HepG2 (cell line): ENCODE measurements around the gene GALNT10. TPM values are rescaled to one million over a fixed set of nuclear protein-coding genes. Genes with fewer than 3 reads are reported as not detected.

ENCODE experiments used
- ATAC-seq: fragments of 200-7000 bp; cut with Tn5 transposase; 3 replicates; pipeline ENCODE4 v1.9.1; 2020; ENCODE audit warnings: mild to moderate bottlenecking, moderate library complexity
- BruUV-seq: library from RNA; stranded (reverse); fragments of 400-500 nt; replicated peaks from 2 replicates; lab custom pipeline; 2021; lab: Mats Ljungman, UMichigan
- CTCF ChIA-PET: fragments of 300-600 bp; formaldehyde crosslinking; extraction: SDS; loops from one replicate; lab custom pipeline; 2021; ENCODE audit warnings: low total read pairs, inconsistent platforms, low intra/inter-chr PET ratio; lab: Yijun Ruan, JAX
- POLR2A ChIA-PET: fragments of 350-600 bp; sonication (Branson Sonifier 250); formaldehyde crosslinking; loops from one replicate; lab custom pipeline; 2020; ENCODE audit warnings: antibody characterized with exemption, inconsistent platforms; lab: Yijun Ruan, JAX
- DNase-seq: peaks from one replicate; pipeline ENCODE4 v3.0.0-alpha.2; 2015; ENCODE audit warnings: low spot score
- FAIRE-seq: peaks from 3 replicates; lab custom pipeline; 2011; peaks lifted over from hg19 to GRCh38; lab: Jason Lieb, UNC
- H2AFZ ChIP-seq: one replicate; pipeline ENCODE4 v1.6.1; 2011; ENCODE audit warnings: low read length, inconsistent platforms
- H3K27ac ChIP-seq: fragments of 300-600 bp; 3 replicates; pipeline ENCODE4 v1.8.0; 2011; ENCODE audit warnings: mixed run types, mild to moderate bottlenecking, mixed read lengths, low read length, inconsistent platforms; ENCODE audit not compliant: insufficient read depth; ENCODE audit errors: extremely low read length
- H3K27me3 ChIP-seq, 2 experiments: fragments of 200-600 bp in 1 of 2; 2 replicates in 1 of 2; 3 replicates in 1 of 2; pipeline versions ENCODE4 v1.6.0 to v1.8.0; 2011; ENCODE audit warnings: low read length in 2 of 2, mild to moderate bottlenecking in 2 of 2, moderate library complexity in 2 of 2, inconsistent platforms in 1 of 2; ENCODE audit not compliant: insufficient read depth in 2 of 2, control insufficient read depth in 1 of 2
- H3K36me3 ChIP-seq, 2 experiments: fragments of 200-600 bp in 1 of 2; replicated peaks in 1 of 2; 2 replicates in 1 of 2; 3 replicates in 1 of 2; pipeline versions ENCODE4 v1.5.1 to v1.8.0; 2011; ENCODE audit warnings: low read length in 2 of 2, inconsistent platforms in 1 of 2; ENCODE audit not compliant: insufficient read depth in 2 of 2, control insufficient read depth in 1 of 2
- H3K4me1 ChIP-seq: 2 replicates; pipeline ENCODE4 v1.5.1; 2012; ENCODE audit warnings: low read length, inconsistent platforms; ENCODE audit not compliant: insufficient read depth
- H3K4me2 ChIP-seq: 2 replicates; pipeline ENCODE4 v1.6.0; 2011; ENCODE audit warnings: low read depth, low read length, inconsistent platforms
- H3K4me3 ChIP-seq, 3 experiments: fragments of 200-600 bp in 1 of 3; sonication (generic), shearing (Covaris generic) in 1 of 3; replicated peaks in 1 of 3; 2 replicates each; pipeline ENCODE4 v1.5.1; 2011 to 2016; ENCODE audit warnings: low read length in 3 of 3, inconsistent platforms in 2 of 3, low read depth in 2 of 3, mild to moderate bottlenecking in 2 of 3, control low read depth in 1 of 3, mixed read lengths in 1 of 3; ENCODE audit not compliant: insufficient read depth in 1 of 3
- H3K79me2 ChIP-seq: one replicate; pipeline ENCODE4 v1.6.1; 2011; ENCODE audit warnings: low read length, inconsistent platforms; ENCODE audit not compliant: insufficient read depth
- H3K9ac ChIP-seq: 2 replicates; pipeline ENCODE4 v1.6.0; 2011; ENCODE audit warnings: mild to moderate bottlenecking, low read depth, low read length, inconsistent platforms; ENCODE audit not compliant: insufficient read depth
- H3K9me3 ChIP-seq: 2 replicates; pipeline ENCODE4 v1.5.1; 2012; ENCODE audit warnings: mild to moderate bottlenecking, low read length
- H4K20me1 ChIP-seq: 2 replicates; pipeline ENCODE4 v1.6.0; 2011; ENCODE audit warnings: inconsistent platforms, mild to moderate bottlenecking, low read length, moderate library complexity; ENCODE audit not compliant: insufficient read depth
- ATF1 ChIP-seq: IDR thresholded peaks from 2 replicates; pipeline ENCODE4 v1.6.1; 2016; ENCODE audit warnings: mild to moderate bottlenecking, control low read depth
- DNMT1 ChIP-seq: sonication (generic); formaldehyde crosslinking; IDR thresholded peaks from 2 replicates; pipeline ENCODE4 v1.5.1; 2020; ENCODE audit warnings: mild to moderate bottlenecking, missing genetic modification reagents
- GZF1 ChIP-seq: sonication (generic); formaldehyde crosslinking; IDR thresholded peaks from 2 replicates; pipeline ENCODE4 v1.5.1; 2020; ENCODE audit warnings: mild to moderate bottlenecking, missing genetic modification reagents
- HNRNPL ChIP-seq: fragments of 200-400 bp; formaldehyde crosslinking; IDR thresholded peaks from 2 replicates; pipeline ENCODE4 v1.6.1; 2017; ENCODE audit warnings: mild to moderate bottlenecking, low read depth, low read length
- MTA3 ChIP-seq: sonication (generic); formaldehyde crosslinking; IDR thresholded peaks from 2 replicates; pipeline ENCODE4 v1.4.0; 2020; ENCODE audit warnings: missing genetic modification reagents
- MTF1 ChIP-seq: sonication (generic); formaldehyde crosslinking; IDR thresholded peaks from 2 replicates; pipeline ENCODE4 v1.5.0; 2020; ENCODE audit warnings: missing genetic modification reagents
- MYC ChIP-seq: sonication (generic); formaldehyde crosslinking; IDR thresholded peaks from 2 replicates; pipeline ENCODE4 v1.9.0; 2021; ENCODE audit warnings: missing genetic modification reagents, borderline replicate concordance
- NFE2L1 ChIP-seq: sonication (generic); formaldehyde crosslinking; IDR thresholded peaks from 2 replicates; pipeline ENCODE4 v1.4.0; 2020; ENCODE audit warnings: missing genetic modification reagents, mild to moderate bottlenecking, borderline replicate concordance
- PHB2 ChIP-seq: fragments of 450-650 bp; IDR thresholded peaks from 2 replicates; pipeline ENCODE4 v1.6.1; 2018; ENCODE audit not compliant: partially characterized antibody
- POLR2A ChIP-seq, 2 experiments: IDR thresholded peaks; 2 replicates each; pipeline ENCODE4 v1.6.1; 2011; ENCODE audit warnings: low read depth in 2 of 2, low read length in 2 of 2, mild to moderate bottlenecking in 1 of 2, moderate library complexity in 1 of 2; ENCODE audit not compliant: insufficient read depth in 1 of 2
- POLR2AphosphoS5 ChIP-seq: IDR thresholded peaks from 2 replicates; pipeline ENCODE4 v1.6.1; 2012; ENCODE audit warnings: low read depth, low read length
- PTBP1 ChIP-seq: fragments of 200-400 bp; formaldehyde crosslinking; IDR thresholded peaks from 2 replicates; pipeline ENCODE4 v1.6.1; 2018; ENCODE audit warnings: low read length, low read depth; ENCODE audit not compliant: poor library complexity, severe bottlenecking
- SNAPC4 ChIP-seq: sonication (generic); formaldehyde crosslinking; IDR thresholded peaks from 2 replicates; pipeline ENCODE4 v1.4.0; 2020; ENCODE audit warnings: mild to moderate bottlenecking, missing genetic modification reagents
- SNRNP70 ChIP-seq: fragments of 200-400 bp; formaldehyde crosslinking; IDR thresholded peaks from 2 replicates; pipeline ENCODE4 v1.6.1; 2017; ENCODE audit warnings: mild to moderate bottlenecking, low read depth, low read length, moderate library complexity
- SRSF1 ChIP-seq: fragments of 200-400 bp; formaldehyde crosslinking; optimal IDR thresholded peaks from 2 replicates; pipeline ENCODE3; 2017; ENCODE audit warnings: mild to moderate bottlenecking, low read depth, low read length, moderate library complexity
- TEF ChIP-seq: sonication (generic); formaldehyde crosslinking; IDR thresholded peaks from 2 replicates; pipeline ENCODE4 v1.5.0; 2020; ENCODE audit warnings: missing genetic modification reagents
- ZC3H4 ChIP-seq: sonication (generic); formaldehyde crosslinking; IDR thresholded peaks from 2 replicates; pipeline ENCODE4 v1.4.0; 2020; ENCODE audit warnings: missing genetic modification reagents, borderline replicate concordance
- ZNF350 ChIP-seq: sonication (generic); formaldehyde crosslinking; IDR thresholded peaks from 2 replicates; pipeline ENCODE4 v1.4.0; 2020; ENCODE audit warnings: mild to moderate bottlenecking, low read depth, missing genetic modification reagents, borderline replicate concordance
- ZNF800 ChIP-seq: sonication (generic); formaldehyde crosslinking; IDR thresholded peaks from 2 replicates; pipeline ENCODE4 v1.4.0; 2020; ENCODE audit warnings: missing genetic modification reagents
- WGBS: methylation state at CpG from one replicate; pipeline ENCODE4 v1.1.6; 2017; ENCODE audit warnings: low lambda C conversion rate; 5-methylcytosine and 5-hydroxymethylcytosine counted together
- in situ Hi-C: cut with HindIII; loops from 2 replicates; pipeline ENCODE4 v1.10.0; 2017; ENCODE audit warnings: low pct_unique_long_range_greater_than_20kb; ENCODE audit not compliant: extremely low pct_ligation_motif_present
- intact Hi-C: fragments of 100-400 bp; cut with micrococcal nuclease; formaldehyde crosslinking; loops from one replicate; pipeline ENCODE4 v1.10.0; 2022; ENCODE audit not compliant: unreplicated experiment
- polyA plus RNA-seq, 8 experiments: library from polyadenylated mRNA; depleted of rRNA in 3 of 8; stranded (reverse) in 7 of 8; unstranded in 1 of 8; fragments of >200 nt; fragmentation: Illumina TruSeq in 4 of 8; extraction: Trizol in 4 of 8; gene quantifications; 2 replicates each; pipeline versions ENCODE4 v1.2.1 to v1.2.3, GENCODE V29; 2011 to 2016; ENCODE audit warnings: low read depth in 4 of 8, missing spikeins in 1 of 8, mixed read lengths in 1 of 8; ENCODE audit not compliant: insufficient read depth in 1 of 8
- total RNA-seq, 5 experiments: library from RNA; depleted of rRNA; stranded (reverse); fragments of >200 nt; fragmentation: Illumina TruSeq; extraction: Trizol; gene quantifications; 2 replicates each; pipeline ENCODE4 v1.2.3, GENCODE V29; 2016; ENCODE audit warnings: low read depth in 1 of 5

Gene GALNT10
- total and polyA plus RNA-seq, 2 of the 13 experiments (the other 11 are each of a cell fraction or from before 2014, with no cell fraction given), result 8.1 to 11.2 TPM

DNA sequence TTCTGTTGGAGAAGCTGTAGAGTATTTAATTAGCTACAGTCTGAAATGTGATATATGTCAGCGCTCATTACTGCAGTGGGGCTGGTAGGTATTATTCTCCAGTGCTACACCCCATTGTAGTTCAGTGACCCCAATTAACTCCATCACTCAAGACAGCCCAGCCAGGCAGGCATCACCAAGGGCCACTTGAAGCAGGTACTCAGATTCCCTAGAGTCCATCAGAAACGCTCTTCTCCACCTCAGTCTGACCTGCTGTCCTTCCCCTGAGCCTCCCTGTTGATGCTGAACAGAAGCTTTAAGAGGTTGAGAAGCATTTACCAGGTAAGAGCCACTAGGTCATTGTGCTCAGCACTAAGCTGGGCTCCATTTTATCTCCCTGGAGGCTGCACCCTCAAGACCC lies 71.8 kb downstream of the GALNT10 start:
- H4K20me1 ChIP-seq, result no peaks in the 10 kb centered on the region
- intact Hi-C loops, result no loop called here
- no peaks in the 10 kb centered on the region for H3K36me3 ChIP-seq
- H3K4me2 ChIP-seq, result no peak overlapping the region
- no peaks in the 10 kb centered on the region for H3K79me2 ChIP-seq
- H3K9me3 ChIP-seq, result no peaks in the 10 kb centered on the region
- ChIA-PET CTCF (no interaction called here), POLR2A (no interaction called here)
- H3K27ac ChIP-seq, result no peak overlapping the region
- FAIRE-seq (no peak), DNase-seq (no peak), ATAC-seq (no peak)
- H3K9ac ChIP-seq, result no peak overlapping the region
- H3K27me3 ChIP-seq, result no peaks in the 10 kb centered on the region
- in situ Hi-C loops, result no loop called here
- 97% methylated on average over 2 of the region's 2 CpGs for WGBS
- BruUV-seq, result no TSS peak
- H3K4me3 ChIP-seq, result no peak overlapping the region
- TF ChIP-seq ZNF800 (no peak), ZC3H4 (no peak), ZNF350 (no peak), MTF1 (CRISPR knock-in tag) (no peak), SRSF1 (no peak), SNRNP70 (no peak), POLR2AphosphoS5 (no peak), MTA3 (CRISPR knock-in tag) (no peak), MYC (CRISPR knock-in tag) (no peak), DNMT1 (CRISPR knock-in tag) (no peak), NFE2L1 (CRISPR knock-in tag) (no peak), HNRNPL (no peak), TEF (CRISPR knock-in tag) (no peak), PHB2 (no peak), ATF1 (no peak), SNAPC4 (CRISPR knock-in tag) (no peak), GZF1 (CRISPR knock-in tag) (no peak), PTBP1 (no peak), POLR2A (IDR thresholded peaks at IDR 0.05; ENCODE audit: insufficient read depth in 1 of 2, low read depth in 2 of 2, low read length in 2 of 2) (no peak)
- no peak overlapping the region for H2AFZ ChIP-seq
- H3K4me1 ChIP-seq, result peaks cover 17% of the 10 kb centered on the region
